HG02678 (cell line): Measurements from ENCODE around the gene LCOR.
"Not testable (repeated sequence)": the region's sequence is repeated elsewhere in the genome, so short reads cannot be mapped to it uniquely, and the experiment has no call there.

Experiments used
- ATAC-seq: cut with Tn5 transposase; IDR thresholded peaks from one replicate; pipeline ENCODE4 v1.9.1; 2021; ENCODE audit warnings: mild to moderate bottlenecking, moderate library complexity; ENCODE audit not compliant: unreplicated experiment

The LCOR gene

GRCh38 chr10:97028126-97028831 lies 196.2 kb downstream of the LCOR start:
- no peak for ATAC-seq

GRCh38 chr10:97028832-97029178 lies 196.7 kb downstream of the LCOR start:
- ATAC-seq: no peak

- no peak for ATAC-seq
Measured at GRCh38 chr10:97029271-97029670, 197.2 kb downstream of the LCOR start.

GRCh38 chr10:97030894-97031293 lies 198.8 kb downstream of the LCOR start:
- no peak for ATAC-seq

- ATAC-seq: no peak
Measured at GRCh38 chr10:97031459-97031858, 199.4 kb downstream of the LCOR start.

- no peak for ATAC-seq
Measured at GRCh38 chr10:97032624-97033023, 200.5 kb downstream of the LCOR start.

GRCh38 chr10:97033841-97034240 lies 201.7 kb downstream of the LCOR start:
- ATAC-seq: not testable (repeated sequence)

- ATAC-seq: no peak
Measured at GRCh38 chr10:97034301-97034700, 202.2 kb downstream of the LCOR start.

- ATAC-seq: no peak
Measured at GRCh38 chr10:97034958-97035769, 203.1 kb downstream of the LCOR start.

- ATAC-seq: peak; percentile 76
Measured at GRCh38 chr10:97037365-97038361, 205.6 kb downstream of the LCOR start.

GRCh38 chr10:97038688-97039087 lies 206.6 kb downstream of the LCOR start:
- no peak for ATAC-seq

GRCh38 chr10:97039538-97040247 lies 207.6 kb downstream of the LCOR start:
- no peak for ATAC-seq

- ATAC-seq: no peak
Measured at GRCh38 chr10:97040248-97040584, 208.1 kb downstream of the LCOR start.

- no peak for ATAC-seq
Measured at GRCh38 chr10:97040706-97041105, 208.6 kb downstream of the LCOR start.

GRCh38 chr10:97042081-97042480 lies 210.0 kb downstream of the LCOR start:
- no peak for ATAC-seq

- no peak for ATAC-seq
Measured at GRCh38 chr10:97042716-97043562, 210.8 kb downstream of the LCOR start.

- no peak for ATAC-seq
Measured at GRCh38 chr10:97043563-97043855, 211.4 kb downstream of the LCOR start.
